B cell (primary cell): ENCODE measurements around the gene SLIT3. TPM values are rescaled to one million over a fixed set of nuclear protein-coding genes. Genes with fewer than 3 reads are reported as not detected.

Source experiments
- ATAC-seq: fragments of 200-7000 bp; cut with Tn5 transposase; one replicate; pipeline ENCODE4 v1.10.0; 2021; ENCODE audit warnings: low read depth, mild to moderate bottlenecking, moderate number of reproducible peaks, moderate library complexity
- CTCF ChIA-PET: fragments of 350-600 bp; sonication (Branson Sonifier 250); formaldehyde crosslinking; loops from one replicate; lab custom pipeline; 2021; ENCODE audit warnings: antibody characterized with exemption, inconsistent platforms; lab: Charles Lee
- POLR2A ChIA-PET: fragments of 350-600 bp; sonication (Branson Sonifier 250); formaldehyde crosslinking; loops from one replicate; lab custom pipeline; 2021; ENCODE audit warnings: antibody characterized with exemption; lab: Charles Lee
- DNase-seq: peaks from one replicate; pipeline ENCODE4 v3.0.0; 2013
- H2AFZ ChIP-seq: 2 replicates; pipeline ENCODE4 v1.6.1; 2012; ENCODE audit warnings: mild to moderate bottlenecking, low read depth, low read length; ENCODE audit not compliant: insufficient read depth, poor library complexity, severe bottlenecking
- H3K27ac ChIP-seq, 2 donors: 1 replicate in 1 of 2; 2 replicates in 1 of 2; pipeline ENCODE4 v1.5.1; 2012 to 2013; ENCODE audit warnings: low read length in 2 of 2, mild to moderate bottlenecking in 2 of 2, moderate library complexity in 1 of 2
- H3K27me3 ChIP-seq, 4 experiments: fragments of 200-600 bp in 1 of 4; sonication (generic) in 1 of 4; replicated peaks in 1 of 4; 1 replicate in 2 of 4; 2 replicates in 2 of 4; pipeline versions ENCODE4 v1.6.1 to v1.7.0; 2013 to 2016; ENCODE audit warnings: low read length in 3 of 4, mild to moderate bottlenecking in 2 of 4, mixed read lengths in 1 of 4, moderate library complexity in 1 of 4; ENCODE audit not compliant: insufficient read depth in 4 of 4, control insufficient read depth in 3 of 4; ENCODE audit errors: control extremely low read depth in 1 of 4
- H3K36me3 ChIP-seq, 2 experiments: replicated peaks in 1 of 2; 1 replicate in 1 of 2; 2 replicates in 1 of 2; pipeline versions ENCODE4 v1.6.1 to v1.7.1; 2013; ENCODE audit warnings: low read length in 1 of 2; ENCODE audit not compliant: insufficient read depth in 2 of 2, control insufficient read depth in 1 of 2; ENCODE audit errors: control extremely low read depth in 1 of 2, extremely low read depth in 1 of 2
- H3K4me1 ChIP-seq, 2 donors: fragments of 200-600 bp in 1 of 2; sonication (generic) in 1 of 2; 1 replicate in 1 of 2; 2 replicates in 1 of 2; pipeline versions ENCODE4 v1.5.1 to v1.6.1; 2013 to 2017; ENCODE audit warnings: low read length in 2 of 2; ENCODE audit not compliant: control insufficient read depth in 2 of 2, insufficient read depth in 2 of 2
- H3K4me2 ChIP-seq: replicated peaks from 2 replicates; pipeline ENCODE3; 2012; ENCODE audit warnings: mild to moderate bottlenecking, low read depth, low read length; ENCODE audit not compliant: poor library complexity, severe bottlenecking
- H3K4me3 ChIP-seq, 5 experiments: fragments of 200-600 bp in 1 of 5; sonication (generic) in 1 of 5; 1 replicate in 3 of 5; 2 replicates in 2 of 5; pipeline versions ENCODE4 v1.5.1 to v1.7.0; 2011 to 2016; ENCODE audit warnings: low read length in 4 of 5, mild to moderate bottlenecking in 4 of 5, low read depth in 2 of 5, control low read depth in 1 of 5, moderate library complexity in 1 of 5; ENCODE audit not compliant: insufficient read depth in 1 of 5; ENCODE audit errors: control extremely low read depth in 1 of 5, extremely low read depth in 1 of 5
- H3K79me2 ChIP-seq: fragments of 200-600 bp; sonication (generic); one replicate; pipeline ENCODE4 v1.6.0; 2016; ENCODE audit warnings: low read length; ENCODE audit not compliant: control insufficient read depth, insufficient read depth
- H3K9ac ChIP-seq: fragments of 200-600 bp; sonication (generic); 2 replicates; pipeline ENCODE4 v1.6.1; 2017; ENCODE audit warnings: mild to moderate bottlenecking, low read length, moderate library complexity
- H3K9me3 ChIP-seq, 3 donors: one replicate each; pipeline versions ENCODE4 v1.6.1 to v1.7.1; 2013; ENCODE audit warnings: low read length in 2 of 3; ENCODE audit not compliant: control insufficient read depth in 2 of 3, insufficient read depth in 1 of 3; ENCODE audit errors: control extremely low read depth in 1 of 3
- H4K20me1 ChIP-seq: 2 replicates; pipeline ENCODE4 v1.6.0; 2012; ENCODE audit warnings: mild to moderate bottlenecking, low read length; ENCODE audit not compliant: insufficient read depth, control insufficient read depth, poor library complexity, severe bottlenecking
- H3K27ac Mint-ChIP-seq: one replicate; pipeline ENCODE4 v1.8.0; 2021; ENCODE audit warnings: mixed read lengths
- H3K27me3 Mint-ChIP-seq: one replicate; pipeline ENCODE4 v1.8.0; 2021; ENCODE audit warnings: mixed read lengths
- H3K4me1 Mint-ChIP-seq: one replicate; pipeline ENCODE4 v1.8.0; 2021; ENCODE audit warnings: mixed read lengths
- H3K4me3 Mint-ChIP-seq: one replicate; pipeline ENCODE4 v1.8.0; 2021; ENCODE audit warnings: mixed read lengths
- H3K9me3 Mint-ChIP-seq: one replicate; pipeline ENCODE4 v1.8.0; 2022; ENCODE audit warnings: mixed read lengths; ENCODE audit not compliant: insufficient read depth
- CTCF ChIP-seq: fragments of 200-600 bp; IDR thresholded peaks from one replicate; pipeline ENCODE4 v1.8.0; 2022; ENCODE audit warnings: antibody characterized with exemption, mild to moderate bottlenecking
- EZH2 ChIP-seq: IDR thresholded peaks from 2 replicates; pipeline ENCODE4 v1.6.1; 2012; ENCODE audit warnings: borderline replicate concordance, low read depth, mild to moderate bottlenecking, moderate library complexity, low read length; ENCODE audit not compliant: insufficient read depth, poor library complexity, severe bottlenecking
- WGBS: methylation state at CpG from one replicate; pipeline ENCODE4 v1.1.5; 2013; ENCODE audit warnings: missing lambda C conversion rate; ENCODE audit not compliant: insufficient coverage; 5-methylcytosine and 5-hydroxymethylcytosine counted together
- intact Hi-C: fragments of 100-400 bp; cut with micrococcal nuclease; formaldehyde crosslinking; loops from one replicate; pipeline ENCODE4 v1.10.0; 2022
- polyA plus RNA-seq: library from polyadenylated mRNA; depleted of rRNA; stranded (reverse); fragments of >200 nt; gene quantifications from 2 replicates; pipeline ENCODE4 v1.2.3, GENCODE V29; 2012
- total RNA-seq, 2 donors: library from RNA; stranded (reverse); fragments of 120-200 nt in 1 of 2; gene quantifications; 1 replicate in 1 of 2; 2 replicates in 1 of 2; pipeline versions ENCODE4 v1.2.3 to v1.2.4, GENCODE V29; 2013 to 2022

The SLIT3 gene
- total and polyA plus RNA-seq, 2 donors (not counting 1 experiment from before 2014, with no cell fraction given): not detected

DNA sequence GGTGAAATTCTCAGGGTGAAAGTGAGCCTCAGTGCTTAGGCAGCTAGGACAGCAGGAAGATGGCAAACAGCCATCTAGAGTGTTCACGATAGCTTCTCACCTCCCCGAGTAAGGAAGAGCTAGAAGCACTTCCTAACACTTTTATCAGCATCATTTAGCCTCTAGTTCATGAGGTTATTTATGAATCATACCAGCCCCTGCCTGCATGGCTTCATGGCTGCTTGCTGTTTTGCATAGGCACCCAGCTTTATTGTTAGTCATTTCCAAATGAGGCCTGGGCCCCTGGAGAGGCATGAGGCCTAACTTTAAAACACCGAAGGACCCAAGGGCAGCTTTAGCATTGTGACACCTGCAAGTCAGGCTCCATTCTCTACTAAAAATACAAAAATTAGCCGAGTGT, 586.9 kb downstream of the SLIT3 start:
- no peaks in the 10 kb centered on the region for H3K9me3 ChIP-seq
- no peak overlapping the region for H3K9ac ChIP-seq
- H3K4me1 Mint-ChIP-seq: no peaks in the 10 kb centered on the region
- intact Hi-C loops: no loop called here
- H3K9me3 Mint-ChIP-seq: no peaks in the 10 kb centered on the region
- no peaks in the 10 kb centered on the region for H3K36me3 ChIP-seq
- no peak overlapping the region for H3K4me2 ChIP-seq
- no peaks in the 10 kb centered on the region for H3K79me2 ChIP-seq
- H3K27ac Mint-ChIP-seq: no peak overlapping the region
- H3K4me3 Mint-ChIP-seq: no peak overlapping the region
- H3K27me3 ChIP-seq: no peaks in the 10 kb centered on the region
- H3K27me3 Mint-ChIP-seq: no peaks in the 10 kb centered on the region
- no peaks in the 10 kb centered on the region for H4K20me1 ChIP-seq
- H3K27ac ChIP-seq: no peak overlapping the region
- ATAC-seq (no peak), DNase-seq (no peak)
- H2AFZ ChIP-seq: no peak overlapping the region
- POLR2A ChIA-PET: no interaction called here
- CTCF ChIA-PET: no interaction called here
- TF ChIP-seq EZH2: no peak
- WGBS: 90% methylated on average over 4 of the region's 4 CpGs
- no peak overlapping the region for H3K4me3 ChIP-seq
- no peaks in the 10 kb centered on the region for H3K4me1 ChIP-seq

DNA sequence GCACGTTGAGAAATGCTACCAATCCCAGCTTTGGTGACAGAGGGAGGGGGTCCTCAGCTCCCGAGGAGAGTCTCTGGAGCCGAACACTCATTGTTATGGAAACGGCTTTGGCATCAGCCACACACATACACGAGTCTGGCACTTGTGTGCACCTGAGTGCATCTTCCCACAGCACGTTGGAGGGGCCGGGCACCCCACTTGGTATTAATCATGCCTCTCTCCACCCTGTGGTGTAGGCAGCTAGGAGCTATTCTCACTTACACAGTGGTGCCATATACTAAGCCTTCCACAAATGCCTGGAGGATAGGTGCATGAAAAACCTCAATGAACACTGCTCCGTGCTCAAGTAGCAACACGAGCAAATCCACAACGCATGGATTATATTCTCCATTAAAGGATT, 587.9 kb downstream of the SLIT3 start:
- H3K27ac Mint-ChIP-seq: no peak overlapping the region

More for the DNA sequence above, 587.9 kb downstream of the SLIT3 start:
- TF ChIP-seq EZH2 (no peak), CTCF (no peak)
- Histone ChIP-seq H2AFZ (no peak overlapping the region), H3K27me3 (no peaks in the 10 kb centered on the region), H3K4me2 (no peak overlapping the region), H3K9me3 (no peaks in the 10 kb centered on the region), H3K79me2 (no peaks in the 10 kb centered on the region), H3K36me3 (no peaks in the 10 kb centered on the region), H3K4me3 (no peak overlapping the region), H3K9ac (no peak overlapping the region), H3K27ac (no peak overlapping the region), H3K4me1 (no peaks in the 10 kb centered on the region), H4K20me1 (no peaks in the 10 kb centered on the region)
- Mint-ChIP-seq H3K9me3 (no peaks in the 10 kb centered on the region), H3K4me3 (no peak overlapping the region), H3K27me3 (no peaks in the 10 kb centered on the region), H3K4me1 (no peaks in the 10 kb centered on the region)
- DNase-seq: no peak
- intact Hi-C loops: no loop called here
- 85% methylated on average over 9 of the region's 10 CpGs for WGBS
- ATAC-seq: no peak
- POLR2A ChIA-PET: no interaction called here
- CTCF ChIA-PET: no interaction called here
